Astrocyte (in vitro differentiated cells and primary cell): ENCODE measurements around the gene PAQR4.

Experiments
- EZH2 ChIP-seq: IDR thresholded peaks from 2 replicates; pipeline ENCODE4 v1.6.1; 2012; ENCODE audit warnings: mild to moderate bottlenecking, low read length, inconsistent platforms; ENCODE audit not compliant: insufficient read depth
- TF ChIP-seq, protein P1 (sequence below): IDR thresholded peaks from 2 replicates; pipeline ENCODE4 v1.5.1; 2011; ENCODE audit warnings: low read depth, mild to moderate bottlenecking, inconsistent platforms, low read length, moderate library complexity; ENCODE audit not compliant: insufficient read depth

DNA sequence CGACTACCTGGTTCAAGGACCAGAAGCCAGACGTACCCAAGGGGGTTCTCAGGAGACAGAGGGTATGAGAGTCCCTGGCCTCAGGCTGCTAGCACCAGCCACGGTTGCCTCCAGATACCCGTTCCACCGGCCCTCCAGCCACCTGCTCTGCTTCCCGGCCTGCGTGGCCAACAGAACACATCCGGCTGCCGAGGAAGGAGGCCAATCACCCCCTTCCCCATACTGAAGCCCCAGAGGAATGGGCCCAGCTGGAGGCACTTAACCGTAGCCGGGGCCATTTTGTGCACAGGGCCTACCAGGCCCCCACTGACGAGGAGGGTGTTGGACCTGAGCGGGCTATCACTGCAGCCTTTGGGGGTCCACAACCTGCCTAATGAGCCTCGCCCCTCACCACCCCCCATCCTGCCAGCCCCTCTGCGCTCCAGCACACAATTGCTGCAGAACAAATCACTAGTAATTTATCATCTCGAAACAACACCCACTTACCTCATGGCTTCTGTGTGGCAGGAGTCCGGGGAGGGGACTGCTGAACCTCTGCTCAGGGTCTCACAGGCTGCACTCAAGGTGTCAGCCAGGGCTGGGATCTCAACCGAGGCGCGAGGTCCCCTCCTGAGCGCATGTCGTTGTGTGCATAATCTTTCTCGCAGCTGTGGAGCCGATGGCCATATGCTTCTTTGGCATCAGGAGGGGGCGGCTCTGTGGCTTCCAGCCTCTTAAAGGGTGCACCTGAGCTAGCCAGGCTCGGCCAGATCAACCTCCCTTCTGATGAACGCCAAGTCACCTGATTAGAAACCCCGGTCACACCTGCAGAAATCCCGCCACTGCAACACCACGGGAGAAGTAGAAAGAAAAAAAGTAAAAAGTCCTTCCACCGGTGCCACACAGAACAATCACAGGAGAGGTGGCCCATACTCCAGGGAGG, 15.2 kb upstream of the PAQR4 start:
- TF ChIP-seq, protein P1, sequence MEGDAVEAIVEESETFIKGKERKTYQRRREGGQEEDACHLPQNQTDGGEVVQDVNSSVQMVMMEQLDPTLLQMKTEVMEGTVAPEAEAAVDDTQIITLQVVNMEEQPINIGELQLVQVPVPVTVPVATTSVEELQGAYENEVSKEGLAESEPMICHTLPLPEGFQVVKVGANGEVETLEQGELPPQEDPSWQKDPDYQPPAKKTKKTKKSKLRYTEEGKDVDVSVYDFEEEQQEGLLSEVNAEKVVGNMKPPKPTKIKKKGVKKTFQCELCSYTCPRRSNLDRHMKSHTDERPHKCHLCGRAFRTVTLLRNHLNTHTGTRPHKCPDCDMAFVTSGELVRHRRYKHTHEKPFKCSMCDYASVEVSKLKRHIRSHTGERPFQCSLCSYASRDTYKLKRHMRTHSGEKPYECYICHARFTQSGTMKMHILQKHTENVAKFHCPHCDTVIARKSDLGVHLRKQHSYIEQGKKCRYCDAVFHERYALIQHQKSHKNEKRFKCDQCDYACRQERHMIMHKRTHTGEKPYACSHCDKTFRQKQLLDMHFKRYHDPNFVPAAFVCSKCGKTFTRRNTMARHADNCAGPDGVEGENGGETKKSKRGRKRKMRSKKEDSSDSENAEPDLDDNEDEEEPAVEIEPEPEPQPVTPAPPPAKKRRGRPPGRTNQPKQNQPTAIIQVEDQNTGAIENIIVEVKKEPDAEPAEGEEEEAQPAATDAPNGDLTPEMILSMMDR, result no peak
- TF ChIP-seq EZH2, result no peak
